ENCODE data around the gene TMEM150B. TPM values are rescaled to one million over a fixed set of nuclear protein-coding genes. Genes with fewer than 3 reads are reported as not detected.

TMEM150B gene
- total RNA-seq, 2 experiments from 2014 or later, result 0.26 TPM; not detected in 1

DNA sequence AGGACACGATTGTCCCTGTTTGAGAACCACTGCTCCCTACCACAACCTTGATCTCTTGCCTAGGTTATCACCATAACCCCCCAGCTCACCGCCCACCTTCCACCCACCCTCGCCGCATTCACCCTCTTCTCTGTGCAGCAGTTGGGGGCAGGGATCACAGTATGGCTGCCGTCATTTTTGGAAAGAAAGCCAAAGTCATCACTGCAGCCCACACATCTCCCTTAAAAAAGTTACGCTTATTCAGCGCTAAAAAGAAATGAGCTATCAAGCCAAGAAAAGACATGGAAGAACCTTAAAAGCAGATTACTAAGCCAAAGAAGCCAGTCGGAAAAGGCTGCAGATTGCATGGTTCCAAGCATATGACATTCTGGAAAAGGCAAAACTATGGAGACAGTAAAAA lies 55.8 kb downstream of the TMEM150B start:
- DNase-seq, result no peak
- ChIA-PET CTCF (interaction anchor here (1.4 kb wide), 1 partner anchor 9 kb away, joined by 3 read pairs; no protein-coding TSS in a partner anchor), POLR2A (interaction anchor here (1.0 to 1.9 kb wide), 2 partner anchors 10 to 14 kb away, joined by 3 to 9 read pairs; partner anchors contain the start of genes BRSK1 and PPP6R1)
- Mint-ChIP-seq H3K9me3 (ENCODE audit: insufficient read depth) (no peaks in the 10 kb centered on the region), H3K27ac (peak overlapping the region; percentile 23), H3K4me1 (ENCODE audit: low read depth) (peaks cover 2% of the 10 kb centered on the region), H3K27me3 (ENCODE audit: low read depth) (no peaks in the 10 kb centered on the region), H3K36me3 (ENCODE audit: low read depth) (peaks cover 13% of the 10 kb centered on the region), H3K4me3 (no peak overlapping the region)
- no peak for ATAC-seq

- ChIA-PET CTCF (no interaction called here), POLR2A (no interaction called here)
- DNase-seq (no peak), ATAC-seq (no peak)
- H3K4me1 Mint-ChIP-seq (ENCODE audit: low read depth), result peaks cover 2% of the 10 kb centered on the region
- H3K36me3 Mint-ChIP-seq (ENCODE audit: low read depth), result peaks cover 10% of the 10 kb centered on the region
- H3K27ac Mint-ChIP-seq, result no peak overlapping the region
- H3K27me3 Mint-ChIP-seq (ENCODE audit: low read depth), result no peaks in the 10 kb centered on the region
- H3K9me3 Mint-ChIP-seq (ENCODE audit: insufficient read depth), result no peaks in the 10 kb centered on the region
- no peak overlapping the region for H3K4me3 Mint-ChIP-seq
Measured at GRCh38 chr19:55266840-55267239, 58.3 kb downstream of the TMEM150B start.

DNA sequence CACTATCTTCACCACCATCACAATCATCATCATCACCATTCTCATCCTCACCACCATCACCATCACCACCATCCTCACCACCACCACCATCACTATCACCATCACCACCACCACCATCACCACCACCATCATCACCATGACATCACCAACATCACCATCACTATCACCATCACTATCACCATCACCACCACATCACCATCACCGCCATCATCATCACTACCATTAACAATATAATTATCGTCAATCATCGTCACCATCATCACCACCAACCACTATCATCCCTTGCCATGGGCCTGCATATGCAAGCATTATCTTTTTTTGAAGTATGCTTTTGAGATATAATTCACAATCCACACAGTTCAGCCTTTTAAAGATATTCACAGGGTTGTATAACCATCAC lies 58.7 kb downstream of the TMEM150B start:
- ChIA-PET POLR2A (no interaction called here), CTCF (no interaction called here)
- Mint-ChIP-seq H3K27ac (peak overlapping the region; percentile 0), H3K36me3 (ENCODE audit: low read depth) (peaks cover 10% of the 10 kb centered on the region), H3K27me3 (ENCODE audit: low read depth) (no peaks in the 10 kb centered on the region), H3K9me3 (ENCODE audit: insufficient read depth) (no peaks in the 10 kb centered on the region), H3K4me3 (no peak overlapping the region), H3K4me1 (ENCODE audit: low read depth) (peaks cover 2% of the 10 kb centered on the region)
- ATAC-seq (no peak), DNase-seq (no peak)

GRCh38 chr19:55265723-55266386 lies 59.3 kb downstream of the TMEM150B start:
- CTCF ChIA-PET, result no interaction called here
- Mint-ChIP-seq H3K4me3 (no peak overlapping the region), H3K27me3 (ENCODE audit: low read depth) (no peaks in the 10 kb centered on the region), H3K36me3 (ENCODE audit: low read depth) (peaks cover 10% of the 10 kb centered on the region), H3K27ac (no peak overlapping the region), H3K4me1 (ENCODE audit: low read depth) (peaks cover 2% of the 10 kb centered on the region), H3K9me3 (ENCODE audit: insufficient read depth) (no peaks in the 10 kb centered on the region)
- ATAC-seq (no peak), DNase-seq (no peak)
- POLR2A ChIA-PET, result no interaction called here

GRCh38 chr19:55265173-55265572 lies 60.0 kb downstream of the TMEM150B start:
- Mint-ChIP-seq H3K9me3 (ENCODE audit: insufficient read depth) (no peaks in the 10 kb centered on the region), H3K27ac (no peak overlapping the region), H3K36me3 (ENCODE audit: low read depth) (peaks cover 10% of the 10 kb centered on the region), H3K4me1 (ENCODE audit: low read depth) (peaks cover 7% of the 10 kb centered on the region), H3K27me3 (ENCODE audit: low read depth) (no peaks in the 10 kb centered on the region), H3K4me3 (no peak overlapping the region)
- DNase-seq (no peak), ATAC-seq (no peak)
- ChIA-PET CTCF (no interaction called here), POLR2A (no interaction called here)

DNA sequence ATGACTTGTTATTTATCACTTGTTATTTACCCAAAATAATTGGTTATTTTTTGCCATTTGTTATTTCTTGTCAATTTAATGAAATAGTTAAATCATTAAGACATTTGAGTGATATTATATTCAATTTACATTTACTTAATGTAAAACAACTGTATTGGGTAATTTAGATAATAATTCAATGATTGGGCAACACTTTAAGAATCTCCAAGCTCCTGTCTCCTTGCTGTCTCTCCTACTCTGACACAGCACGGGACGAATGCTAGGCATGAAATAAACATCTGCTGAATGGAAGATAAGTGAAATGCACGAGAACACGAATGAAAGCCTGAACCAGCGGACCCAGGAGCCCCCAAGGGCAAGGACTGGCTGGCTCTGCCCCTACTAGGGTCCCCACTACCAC lies 60.6 kb downstream of the TMEM150B start:
- DNase-seq (no peak), ATAC-seq (no peak)
- H3K4me1 Mint-ChIP-seq (ENCODE audit: low read depth), result peaks cover 9% of the 10 kb centered on the region
- H3K9me3 Mint-ChIP-seq (ENCODE audit: insufficient read depth), result no peaks in the 10 kb centered on the region
- ChIA-PET POLR2A (no interaction called here), CTCF (no interaction called here)
- no peaks in the 10 kb centered on the region for H3K27me3 Mint-ChIP-seq (ENCODE audit: low read depth)
- no peak overlapping the region for H3K4me3 Mint-ChIP-seq
- H3K36me3 Mint-ChIP-seq (ENCODE audit: low read depth), result peaks cover 10% of the 10 kb centered on the region
- no peak overlapping the region for H3K27ac Mint-ChIP-seq

Other genes starting within 250 kb of the TMEM150B start
- gene EPS8L1, start 249.5 kb downstream of the TMEM150B start, total RNA-seq, result 1 to 10 TPM; 4.9 to 8.6 TPM
- gene PPP1R12C, start 207.7 kb downstream of the TMEM150B start, total RNA-seq, result 100 to 1,000 TPM; 137 to 142 TPM
- not detected for gene TNNT1, start 176.1 kb downstream of the TMEM150B start, total RNA-seq
- not detected for gene TNNI3, start 167.6 kb downstream of the TMEM150B start, total RNA-seq
- under 1 TPM; 0.21 to 0.23 TPM for gene DNAAF3, start 158.7 kb downstream of the TMEM150B start, total RNA-seq
- gene SYT5, start 145.1 kb downstream of the TMEM150B start, total RNA-seq, result 1 to 10 TPM in 1 of 2 experiments, under 1 TPM in 1; 0.47 to 1.3 TPM
- not detected for gene PTPRH, start 115.8 kb downstream of the TMEM150B start, total RNA-seq
- gene TMEM86B, start 96.6 kb downstream of the TMEM150B start, total RNA-seq, result 10 to 100 TPM; 11.0 to 13.8 TPM
- gene PPP6R1, start 66.3 kb downstream of the TMEM150B start, total RNA-seq, result 100 to 1,000 TPM; 256 to 265 TPM
- 10 to 100 TPM; 31.1 to 32.7 TPM for gene HSPBP1, start 45.2 kb downstream of the TMEM150B start, total RNA-seq
- 1 to 10 TPM; 7.3 to 7.5 TPM for gene BRSK1, start 41.3 kb downstream of the TMEM150B start, total RNA-seq
- gene KMT5C, start 14.5 kb upstream of the TMEM150B start, total RNA-seq, result 10 to 100 TPM; 21.9 to 26.7 TPM
- gene COX6B2, start 29.4 kb upstream of the TMEM150B start, total RNA-seq, result under 1 TPM in 1 of 2 experiments, not detected in 1; 0.34 TPM
- gene GARIN5B, start 37.9 kb upstream of the TMEM150B start, total RNA-seq, result not detected
- under 1 TPM; 0.26 to 0.34 TPM for gene IL11, start 45.1 kb upstream of the TMEM150B start, total RNA-seq
- gene TMEM190, start 51.5 kb upstream of the TMEM150B start, total RNA-seq, result not detected
- 10 to 100 TPM; 23.6 to 26.7 TPM for gene TMEM238, start 59.0 kb upstream of the TMEM150B start, total RNA-seq
- 1,000 to 10,000 TPM; 2,948 to 3,082 TPM for gene RPL28, start 60.6 kb upstream of the TMEM150B start, total RNA-seq
- gene UBE2S, start 82.4 kb upstream of the TMEM150B start, total RNA-seq, result 100 to 1,000 TPM; 333 to 353 TPM
- gene SHISA7, start 118.0 kb upstream of the TMEM150B start, total RNA-seq, result not detected
- gene ISOC2, start 136.3 kb upstream of the TMEM150B start, total RNA-seq, result 10 to 100 TPM; 31.9 to 32.1 TPM
- gene C19orf85, start 139.4 kb upstream of the TMEM150B start, total RNA-seq, result not detected
- gene ZNF628, start 151.3 kb upstream of the TMEM150B start, total RNA-seq, result 10 to 100 TPM; 10.2 to 11.6 TPM
- 10 to 100 TPM; 16.2 to 16.4 TPM for gene NAT14, start 159.8 kb upstream of the TMEM150B start, total RNA-seq
- gene SSC5D, start 163.1 kb upstream of the TMEM150B start, total RNA-seq, result under 1 TPM; 0.50 to 0.55 TPM
- not detected for gene SBK2, start 211.8 kb upstream of the TMEM150B start, total RNA-seq
- gene SBK3, start 220.2 kb upstream of the TMEM150B start, total RNA-seq, result not detected